Stomach (tissue), 4 donors: Measurements from ENCODE around the gene DHPS.

Experiments used
- CTCF ChIP-seq, 7 experiments: fragments of 450-650 bp in 4 of 7; fragments of 200-600 bp in 3 of 7; sonication (generic) in 3 of 7; IDR thresholded peaks; one replicate each; pipeline ENCODE4 v1.5.1; 2016 to 2019; ENCODE audit warnings: antibody characterized with exemption in 7 of 7, control low read depth in 2 of 7, mild to moderate bottlenecking in 1 of 7
- EP300 ChIP-seq: sonication (generic); formaldehyde crosslinking; IDR thresholded peaks from one replicate; pipeline ENCODE4 v1.6.1; 2017; ENCODE audit warnings: antibody characterized with exemption
- POLR2A ChIP-seq, 4 donors: fragments of 450-650 bp; IDR thresholded peaks; one replicate each; pipeline ENCODE4 v1.6.1; 2016; ENCODE audit warnings: antibody characterized with exemption in 4 of 4, control low read depth in 2 of 4, mild to moderate bottlenecking in 1 of 4, moderate library complexity in 1 of 4
- POLR2AphosphoS5 ChIP-seq, 3 donors: sonication (generic); formaldehyde crosslinking; IDR thresholded peaks; one replicate each; pipeline ENCODE4 v1.6.1; 2016; ENCODE audit warnings: antibody characterized with exemption in 3 of 3

- TF ChIP-seq POLR2AphosphoS5 (IDR thresholded peaks at IDR 0.05) (no peak), POLR2A (IDR thresholded peaks at IDR 0.05) (no peak), CTCF (IDR thresholded peaks at IDR 0.05) (no peak), EP300 (no peak)
Measured at GRCh38 chr19:12687496-12688196, 6.0 kb upstream of the DHPS start, which contains the start of gene GNG14.
